GM18519 (cell line): Measurements from ENCODE around the gene PRSS2.

Experiments used
- ATAC-seq: cut with Tn5 transposase; IDR thresholded peaks from one replicate; pipeline ENCODE4 v1.9.1; 2021; ENCODE audit warnings: mild to moderate bottlenecking, moderate library complexity; ENCODE audit not compliant: unreplicated experiment, low FRiP score

The PRSS2 gene

GRCh38 chr7:142800088-142800487 is 29.3 kb downstream of the PRSS2 start:
- ATAC-seq = no peak

DNA sequence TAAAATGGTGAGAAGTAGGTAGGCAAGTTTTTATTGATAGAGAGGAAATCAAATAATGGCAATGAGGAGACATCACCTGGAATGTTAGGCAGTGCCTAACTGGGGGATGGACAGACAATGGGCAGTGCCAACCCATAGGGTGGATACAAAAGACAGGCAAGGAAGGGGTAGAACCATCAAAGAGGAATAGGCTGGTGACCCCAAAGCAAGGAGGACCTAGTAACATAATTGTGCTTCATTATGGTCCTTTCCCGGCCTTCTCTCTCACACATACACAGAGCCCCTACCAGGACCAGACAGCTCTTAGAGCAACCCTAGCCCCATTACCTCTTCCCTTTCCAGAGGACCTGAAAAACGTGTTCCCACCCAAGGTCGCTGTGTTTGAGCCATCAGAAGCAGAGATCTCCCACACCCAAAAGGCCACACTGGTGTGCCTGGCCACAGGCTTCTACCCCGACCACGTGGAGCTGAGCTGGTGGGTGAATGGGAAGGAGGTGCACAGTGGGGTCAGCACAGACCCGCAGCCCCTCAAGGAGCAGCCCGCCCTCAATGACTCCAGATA is 30.0 kb downstream of the PRSS2 start:
- ATAC-seq = no peak

DNA sequence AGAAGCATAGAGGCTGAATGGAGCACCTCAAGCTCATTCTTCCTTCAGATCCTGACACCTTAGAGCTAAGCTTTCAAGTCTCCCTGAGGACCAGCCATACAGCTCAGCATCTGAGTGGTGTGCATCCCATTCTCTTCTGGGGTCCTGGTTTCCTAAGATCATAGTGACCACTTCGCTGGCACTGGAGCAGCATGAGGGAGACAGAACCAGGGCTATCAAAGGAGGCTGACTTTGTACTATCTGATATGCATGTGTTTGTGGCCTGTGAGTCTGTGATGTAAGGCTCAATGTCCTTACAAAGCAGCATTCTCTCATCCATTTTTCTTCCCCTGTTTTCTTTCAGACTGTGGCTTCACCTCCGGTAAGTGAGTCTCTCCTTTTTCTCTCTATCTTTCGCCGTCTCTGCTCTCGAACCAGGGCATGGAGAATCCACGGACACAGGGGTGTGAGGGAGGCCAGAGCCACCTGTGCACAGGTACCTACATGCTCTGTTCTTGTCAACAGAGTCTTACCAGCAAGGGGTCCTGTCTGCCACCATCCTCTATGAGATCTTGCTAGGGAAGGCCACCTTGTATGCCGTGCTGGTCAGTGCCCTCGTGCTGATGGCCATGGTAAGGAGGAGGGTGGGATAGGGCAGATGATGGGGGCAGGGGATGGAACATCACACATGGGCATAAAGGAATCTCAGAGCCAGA is 31.0 kb downstream of the PRSS2 start:
- ATAC-seq = no peak

GRCh38 chr7:142802301-142802700 is 31.5 kb downstream of the PRSS2 start:
- no peak for ATAC-seq

DNA sequence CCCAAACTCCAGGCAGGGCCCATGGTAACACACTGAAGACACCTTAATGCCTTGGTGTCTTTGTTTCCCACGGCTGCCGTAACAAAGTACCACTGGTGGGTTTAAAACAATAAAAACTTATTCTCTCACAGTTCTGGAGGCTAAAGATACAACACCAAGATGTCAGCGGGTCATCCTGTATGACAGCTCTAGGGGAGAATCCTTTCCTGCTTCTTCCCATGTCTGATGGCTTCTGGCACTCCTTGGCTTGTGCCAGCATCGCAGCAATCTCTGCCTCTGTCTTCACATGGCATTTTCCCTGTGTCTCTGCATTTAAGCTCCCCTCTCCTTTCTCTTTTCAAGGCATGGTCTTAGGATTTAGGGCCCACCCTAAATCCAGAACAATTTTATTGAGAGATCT is 33.1 kb downstream of the PRSS2 start:
- ATAC-seq = no peak

- ATAC-seq = no peak
Observed at GRCh38 chr7:142804728-142805207, 34.0 kb downstream of the PRSS2 start.

- no peak for ATAC-seq
Observed at GRCh38 chr7:142805350-142806021, 34.7 kb downstream of the PRSS2 start.

DNA sequence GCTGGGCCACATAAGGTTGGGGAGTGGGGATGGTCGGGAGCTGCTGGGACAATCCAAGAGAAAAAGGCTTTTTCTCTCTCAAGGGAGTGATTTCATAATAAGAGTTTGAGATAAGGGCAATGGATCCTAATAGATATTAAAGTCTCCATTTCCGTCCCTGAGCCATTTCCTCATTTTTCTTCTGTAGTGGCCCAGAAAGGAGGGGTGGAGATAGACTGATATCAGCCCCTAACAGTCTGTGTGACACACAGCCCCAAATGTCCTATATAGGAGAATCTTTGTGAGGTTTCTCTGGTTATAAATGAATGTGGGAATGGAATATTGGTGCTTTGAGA is 35.2 kb downstream of the PRSS2 start:
- ATAC-seq = no peak

DNA sequence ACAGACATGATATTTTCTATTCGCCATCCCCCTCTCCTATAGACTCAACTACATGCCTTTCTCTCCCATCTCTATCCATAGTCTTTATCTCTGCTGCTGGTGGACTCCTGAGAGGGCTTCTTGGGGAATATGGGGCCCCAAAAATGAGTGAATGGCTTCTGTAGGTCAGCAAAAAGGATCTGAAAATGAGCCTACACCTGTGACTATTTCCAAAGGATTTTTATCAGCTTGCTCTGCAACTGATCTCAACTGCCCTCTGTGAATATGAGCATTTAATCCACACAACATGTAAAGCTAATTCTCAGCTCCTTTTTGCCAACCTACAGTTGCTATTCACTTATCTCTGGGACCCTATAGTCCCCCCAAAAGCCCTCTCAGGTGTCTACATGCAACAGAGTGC is 36.2 kb downstream of the PRSS2 start:
- ATAC-seq = no peak

- ATAC-seq = peak; percentile 14
Observed at GRCh38 chr7:142807855-142808460, 37.2 kb downstream of the PRSS2 start.

DNA sequence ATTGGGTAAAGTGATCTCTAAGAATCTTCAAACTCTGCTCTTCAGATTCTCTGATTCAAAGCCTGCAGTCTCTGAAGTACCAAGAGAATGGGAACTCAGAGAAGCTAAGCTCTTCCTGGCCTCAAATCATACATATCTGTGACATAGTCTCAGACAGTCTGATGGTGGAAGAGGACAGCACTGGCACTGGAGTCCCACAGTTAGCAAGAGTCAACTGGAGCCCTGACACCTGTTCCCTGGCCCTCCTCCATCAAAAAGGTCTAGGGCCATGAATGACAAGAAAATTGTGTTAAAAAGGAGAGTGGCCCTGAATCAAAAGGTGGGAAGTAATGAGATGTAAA is 37.7 kb downstream of the PRSS2 start:
- ATAC-seq = peak; percentile 12

DNA sequence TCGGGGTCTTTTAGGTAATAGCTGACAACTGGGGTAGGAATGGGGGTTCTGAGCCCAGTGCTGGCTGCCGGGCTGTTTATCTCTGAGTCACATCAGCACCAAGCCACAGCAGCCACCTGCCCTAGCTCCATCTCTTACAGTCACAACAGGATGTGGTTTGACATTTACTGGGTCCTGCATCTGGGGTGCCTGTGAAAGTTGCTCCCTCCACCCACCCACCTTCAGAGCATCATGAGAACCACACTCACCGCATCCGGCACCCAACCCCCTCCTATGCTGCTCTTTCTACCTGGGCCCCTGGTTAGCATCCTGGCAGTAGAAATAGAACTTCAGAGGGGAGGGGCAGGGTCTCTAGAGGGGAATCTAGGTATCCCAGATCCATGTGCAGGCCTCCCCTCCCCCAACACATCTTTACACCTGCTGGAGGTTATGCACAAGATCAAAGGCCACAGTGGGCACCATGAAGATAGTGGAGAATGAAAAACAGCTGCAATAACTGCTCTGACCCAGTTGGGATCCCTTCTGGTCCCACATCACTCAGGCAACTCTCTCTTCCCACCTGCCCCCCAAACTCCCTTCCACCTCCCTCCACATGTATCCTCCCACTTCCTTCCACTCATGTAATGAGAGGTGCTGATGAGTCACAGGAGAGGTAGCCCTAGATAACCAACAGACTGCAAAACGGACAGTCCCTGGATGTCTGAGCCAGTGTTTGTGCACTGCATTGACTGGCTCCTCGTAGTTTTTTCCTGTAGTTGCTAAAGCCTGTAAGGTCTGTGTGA is 38.2 kb downstream of the PRSS2 start:
- peak; percentile 87 for ATAC-seq

DNA sequence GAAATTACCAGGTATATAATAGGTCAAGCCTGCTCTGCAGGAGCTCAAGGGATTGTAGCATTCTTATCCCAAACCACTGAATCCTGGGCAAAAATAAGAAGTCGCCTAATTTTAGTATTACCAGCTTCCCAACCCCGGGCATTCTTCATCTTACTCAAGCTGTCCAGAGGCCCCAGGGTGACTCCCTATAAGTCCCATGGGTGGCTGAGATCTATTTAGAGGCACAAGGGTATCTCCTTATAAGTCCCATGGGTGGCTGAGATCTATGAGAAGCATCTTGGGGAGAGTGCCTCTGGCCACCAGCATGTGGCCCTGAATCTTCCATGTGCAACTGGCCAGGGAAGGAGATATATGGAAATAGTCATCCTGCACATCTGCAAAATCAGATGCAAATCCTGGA is 38.9 kb downstream of the PRSS2 start:
- no peak for ATAC-seq

GRCh38 chr7:142811154-142811737 is 40.5 kb downstream of the PRSS2 start:
- ATAC-seq = no peak

DNA sequence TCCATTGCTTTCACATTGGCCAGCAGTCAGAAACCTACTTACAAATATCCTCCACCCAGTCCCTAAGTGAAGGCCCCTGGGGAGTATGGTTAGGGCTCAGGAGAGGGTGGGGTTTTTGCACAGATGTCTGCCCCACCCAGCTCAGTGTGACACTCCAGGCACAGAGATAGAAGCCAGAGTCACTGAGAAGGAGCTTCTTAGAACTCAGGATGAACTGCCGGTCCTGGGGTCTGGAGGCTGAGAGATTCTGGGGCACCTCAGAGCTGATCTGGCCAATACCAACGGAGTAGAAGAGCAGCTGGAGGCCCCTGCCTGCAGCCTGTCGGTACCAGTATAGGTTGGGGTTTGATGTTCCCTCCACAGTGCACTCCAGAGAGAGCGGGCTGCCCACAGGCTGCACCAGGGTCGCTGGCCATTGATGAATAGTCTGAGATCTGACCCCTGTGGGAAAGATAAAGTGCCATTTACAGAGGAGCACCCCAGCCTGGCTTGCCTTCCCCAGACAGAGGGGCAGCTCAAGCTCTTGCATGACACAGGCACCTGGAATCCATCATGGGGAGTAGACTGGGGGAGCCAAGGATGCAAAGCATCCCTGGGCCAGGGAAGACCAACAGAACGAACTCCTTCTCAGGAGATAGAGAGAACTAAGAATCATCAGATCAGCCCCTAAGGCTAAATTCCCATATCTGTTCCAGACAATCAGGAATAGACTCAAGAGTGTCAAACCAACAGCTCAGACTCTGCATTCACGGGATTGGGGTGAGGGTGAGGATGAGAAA is 41.9 kb downstream of the PRSS2 start:
- ATAC-seq = no peak

DNA sequence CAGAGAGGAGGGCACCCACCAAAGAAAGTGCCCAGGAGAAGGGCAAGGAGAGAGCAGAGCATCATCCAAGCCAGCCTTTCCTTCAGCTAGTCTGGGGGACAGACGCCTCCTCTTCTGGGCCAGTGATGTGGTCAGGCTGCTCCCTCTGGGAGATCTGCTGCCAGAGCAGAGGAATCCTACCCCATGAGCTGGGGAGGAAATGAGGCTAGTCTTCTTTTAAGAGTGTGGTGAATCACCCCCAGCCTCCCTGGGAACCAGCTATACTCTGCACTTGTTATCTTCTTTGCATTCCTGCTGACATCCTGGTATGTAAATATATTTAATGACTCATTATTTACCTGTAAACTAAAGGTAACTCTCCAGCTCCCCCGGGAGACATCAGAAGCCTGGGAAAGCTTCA is 42.5 kb downstream of the PRSS2 start:
- no peak for ATAC-seq

GRCh38 chr7:142813699-142814098 is 42.9 kb downstream of the PRSS2 start:
- ATAC-seq = no peak

DNA sequence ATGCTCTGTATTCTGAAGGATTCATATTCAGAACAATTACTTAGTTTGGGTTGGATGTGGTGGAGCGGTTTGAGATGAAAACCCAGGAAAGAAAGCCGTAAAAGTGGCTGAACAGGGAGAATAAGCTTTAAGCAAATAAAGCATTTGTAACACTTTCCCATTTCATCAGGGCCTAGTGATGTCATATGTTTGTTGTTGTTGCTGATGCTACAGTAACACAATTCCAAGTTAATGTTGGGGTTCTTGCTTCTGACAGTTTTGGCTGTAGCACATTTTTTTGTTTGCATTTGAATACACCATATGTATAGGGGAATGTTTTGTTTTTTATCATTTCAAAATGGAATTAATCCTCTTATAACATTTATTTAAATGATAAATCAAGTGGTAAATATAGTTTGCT is 43.7 kb downstream of the PRSS2 start:
- no peak for ATAC-seq

GRCh38 chr7:142815134-142815533 is 44.4 kb downstream of the PRSS2 start:
- no peak for ATAC-seq

GRCh38 chr7:142817506-142817905 is 46.7 kb downstream of the PRSS2 start:
- no peak for ATAC-seq
